ENCODE results near the gene TRAF3IP1. TPM values are rescaled to one million over a fixed set of nuclear protein-coding genes. Genes with fewer than 3 reads are reported as not detected.
A peak's percentile ranks its signal among the peaks of the same experiment; 100 is the strongest.
"Not testable (repeated sequence)": the region's sequence is repeated elsewhere in the genome, so short reads cannot be mapped to it uniquely, and the experiment has no call there.

The TRAF3IP1 gene
- polyA plus RNA-seq, 10 donors: 5.5 to 11.7 (median 8.3) TPM

DNA sequence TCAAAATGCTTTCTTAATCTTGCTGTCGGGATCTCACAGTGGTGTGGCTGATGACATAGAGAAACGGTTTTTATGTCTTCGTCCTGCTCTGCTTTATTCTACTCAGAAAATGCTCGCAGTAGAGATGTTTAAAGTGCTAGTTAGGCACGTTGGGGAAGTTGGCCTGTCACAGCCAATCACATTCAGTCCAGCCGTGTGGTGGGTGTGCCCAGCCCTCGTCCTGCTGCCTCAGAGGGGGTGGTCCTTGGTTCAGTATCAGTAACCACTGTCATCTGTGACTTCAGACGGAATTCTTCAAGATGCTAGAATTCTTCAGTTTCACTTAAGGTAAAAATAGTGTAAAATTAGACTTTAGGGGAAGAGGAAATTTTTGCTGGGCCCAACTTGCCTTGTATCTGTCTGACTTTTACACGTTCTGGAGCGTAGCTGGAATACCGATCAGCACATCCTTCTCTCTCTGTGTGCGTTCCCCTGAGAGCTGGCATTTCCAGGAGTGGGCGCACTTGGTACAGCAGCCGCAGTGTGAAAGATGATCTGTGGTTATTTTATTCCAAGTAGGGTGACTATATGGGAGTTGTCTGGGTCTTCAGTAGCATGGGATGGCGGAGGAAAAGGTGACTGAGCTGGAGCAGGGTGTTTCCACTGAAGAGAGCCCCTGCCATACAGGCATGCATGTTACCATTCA, 18.5 kb downstream of the TRAF3IP1 start:
- no peak for DNase-seq

DNA sequence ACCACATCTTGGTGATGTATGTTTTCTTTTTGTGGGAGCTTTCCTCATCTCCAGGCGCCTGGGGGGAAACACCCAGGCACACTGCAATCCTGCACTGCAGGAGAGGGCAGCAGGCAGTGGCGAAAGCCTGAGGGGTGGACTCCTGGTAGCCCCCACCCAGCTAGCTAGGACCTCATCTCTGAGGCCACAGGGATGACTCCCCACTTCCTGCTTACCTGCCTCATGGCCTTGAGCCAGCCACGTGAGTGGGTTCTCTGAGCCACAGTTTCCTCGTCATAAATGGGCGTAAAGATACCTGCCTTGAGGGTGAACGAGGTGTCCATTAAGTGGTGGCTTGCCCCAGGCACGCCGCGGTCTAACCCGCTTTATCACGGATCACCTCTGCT, 19.1 kb downstream of the TRAF3IP1 start:
- DNase-seq: no peak

DNA sequence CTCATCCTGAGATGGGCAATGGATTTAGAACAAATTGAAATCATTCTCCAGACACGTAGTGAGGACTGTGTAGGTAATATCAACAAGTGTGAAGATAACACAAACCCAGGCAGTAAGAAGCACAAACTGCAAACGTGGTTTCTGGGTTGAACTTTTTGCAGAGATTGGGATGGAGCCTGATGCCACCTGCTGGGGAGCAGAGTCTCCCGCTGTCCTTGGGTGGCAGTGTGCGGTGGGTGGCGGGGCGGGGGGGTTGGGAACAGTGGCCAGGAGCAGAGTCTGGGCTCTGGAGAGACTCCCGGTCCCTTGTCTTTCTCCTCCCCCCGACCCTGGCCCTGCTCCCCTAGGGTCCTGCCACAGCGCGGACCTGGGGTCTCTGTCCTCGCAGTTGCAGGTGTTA, 19.5 kb downstream of the TRAF3IP1 start:
- no peak for DNase-seq

DNA sequence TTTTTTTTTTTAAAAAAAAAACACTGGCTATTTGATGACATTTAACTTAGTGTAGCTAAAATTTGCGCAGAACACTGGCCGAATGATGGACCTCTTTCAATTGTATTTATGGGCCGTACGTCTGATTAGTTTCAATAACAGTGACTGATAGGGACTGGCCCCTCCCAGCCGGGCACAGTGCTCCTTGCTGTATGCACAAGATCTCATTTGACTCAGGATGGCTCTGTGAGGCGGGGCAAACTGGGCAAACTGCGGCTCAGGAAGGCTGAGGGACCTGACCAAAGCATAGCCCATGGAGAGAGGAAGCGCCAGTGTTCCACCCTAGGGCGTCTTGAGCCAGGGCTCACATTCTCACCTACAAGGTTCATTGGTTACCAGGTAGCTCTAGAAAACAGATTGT, 21.2 kb downstream of the TRAF3IP1 start:
- DNase-seq: no peak

DNA sequence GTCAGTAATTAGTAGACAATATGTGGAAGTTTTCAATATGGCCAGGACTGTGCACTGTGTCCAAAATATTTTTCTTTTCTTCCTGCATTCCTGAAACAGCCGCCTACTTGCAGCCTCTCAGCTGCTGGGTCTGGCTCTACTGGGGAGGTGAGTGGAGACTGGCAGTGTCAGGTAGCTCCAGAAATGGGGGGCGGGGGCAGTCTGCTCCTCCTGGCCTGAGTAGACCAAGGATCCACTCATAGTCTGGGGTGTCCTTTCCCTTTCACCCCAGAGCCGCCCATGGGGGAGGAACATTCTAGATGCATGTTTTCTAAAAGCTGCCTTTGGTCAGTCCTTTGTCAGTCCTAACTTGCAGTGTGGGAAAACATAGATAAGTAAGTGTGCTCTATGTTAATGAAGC, 23.7 kb downstream of the TRAF3IP1 start:
- no peak for DNase-seq

DNA sequence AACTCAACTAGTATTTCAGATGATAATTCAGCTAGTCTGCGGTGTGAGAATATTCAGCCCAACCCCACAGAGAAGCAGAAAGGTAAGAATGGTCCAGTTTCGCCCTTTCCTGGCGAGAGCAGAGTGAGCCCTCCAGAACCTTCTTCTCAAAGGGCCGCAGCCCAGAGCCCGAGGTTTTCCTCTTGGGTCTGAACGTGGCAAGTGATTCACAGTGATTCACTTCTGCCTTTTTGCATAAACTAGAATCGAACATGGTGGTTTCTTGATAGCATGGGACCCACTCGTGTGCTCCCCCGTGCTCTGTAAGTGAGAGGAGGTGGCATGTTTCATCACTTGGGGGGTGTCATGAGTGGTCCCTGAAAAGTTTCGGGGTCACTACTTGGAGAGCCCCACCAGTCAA, 24.2 kb downstream of the TRAF3IP1 start:
- no peak for DNase-seq

DNA sequence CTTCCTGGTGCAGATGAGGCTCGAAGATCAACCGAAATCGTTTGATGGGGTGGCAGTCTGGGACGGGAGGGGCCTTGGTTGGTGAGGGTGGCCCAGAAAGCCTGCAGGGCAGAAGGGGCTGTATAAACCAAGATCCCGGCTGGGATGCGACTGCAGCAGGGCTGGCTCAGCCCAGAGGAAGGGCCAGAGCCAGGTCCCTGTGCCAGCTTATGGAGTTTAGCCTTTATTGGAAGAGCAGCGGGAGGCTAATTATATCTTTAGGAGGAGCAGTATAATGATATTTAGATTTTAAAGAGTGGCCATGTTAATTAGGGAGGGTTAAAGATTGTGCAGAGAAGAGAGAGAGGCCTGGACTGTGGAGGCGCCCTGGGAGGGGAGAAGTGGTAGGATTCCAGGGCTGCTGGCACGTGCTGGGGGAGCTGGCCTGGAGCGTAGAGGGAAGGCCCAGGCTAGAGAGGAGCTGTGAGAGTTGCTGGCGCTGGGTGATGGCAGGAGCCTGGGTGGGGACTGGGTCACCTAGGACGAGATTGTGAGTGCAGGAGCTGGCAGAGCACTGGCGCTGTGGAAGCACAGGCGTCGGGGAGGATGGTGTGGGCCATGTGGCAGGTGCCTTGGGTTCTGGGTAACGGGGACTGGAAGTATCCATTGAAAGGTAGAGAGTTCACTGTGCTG, 25.1 kb downstream of the TRAF3IP1 start:
- DNase-seq: no peak

DNA sequence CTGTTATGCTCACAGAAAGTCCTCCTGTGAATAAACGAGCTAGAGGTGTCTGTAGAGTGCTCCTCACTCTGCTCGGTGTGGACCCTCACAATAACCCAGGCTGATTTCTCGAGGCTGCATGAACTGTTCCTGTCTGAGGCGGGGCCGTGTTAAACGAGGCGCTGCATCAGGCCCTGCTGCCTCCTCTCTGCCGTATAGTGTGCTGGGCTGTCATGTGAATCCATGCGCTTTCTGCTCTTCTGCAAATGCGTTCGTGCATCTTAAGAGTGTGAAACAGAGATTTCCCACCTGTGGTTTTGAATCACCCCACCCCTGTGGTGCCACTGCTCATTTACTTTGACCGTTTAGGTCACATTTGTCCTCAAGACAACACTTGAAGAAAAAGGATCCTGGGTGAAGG, 26.2 kb downstream of the TRAF3IP1 start:
- no peak for DNase-seq

DNA sequence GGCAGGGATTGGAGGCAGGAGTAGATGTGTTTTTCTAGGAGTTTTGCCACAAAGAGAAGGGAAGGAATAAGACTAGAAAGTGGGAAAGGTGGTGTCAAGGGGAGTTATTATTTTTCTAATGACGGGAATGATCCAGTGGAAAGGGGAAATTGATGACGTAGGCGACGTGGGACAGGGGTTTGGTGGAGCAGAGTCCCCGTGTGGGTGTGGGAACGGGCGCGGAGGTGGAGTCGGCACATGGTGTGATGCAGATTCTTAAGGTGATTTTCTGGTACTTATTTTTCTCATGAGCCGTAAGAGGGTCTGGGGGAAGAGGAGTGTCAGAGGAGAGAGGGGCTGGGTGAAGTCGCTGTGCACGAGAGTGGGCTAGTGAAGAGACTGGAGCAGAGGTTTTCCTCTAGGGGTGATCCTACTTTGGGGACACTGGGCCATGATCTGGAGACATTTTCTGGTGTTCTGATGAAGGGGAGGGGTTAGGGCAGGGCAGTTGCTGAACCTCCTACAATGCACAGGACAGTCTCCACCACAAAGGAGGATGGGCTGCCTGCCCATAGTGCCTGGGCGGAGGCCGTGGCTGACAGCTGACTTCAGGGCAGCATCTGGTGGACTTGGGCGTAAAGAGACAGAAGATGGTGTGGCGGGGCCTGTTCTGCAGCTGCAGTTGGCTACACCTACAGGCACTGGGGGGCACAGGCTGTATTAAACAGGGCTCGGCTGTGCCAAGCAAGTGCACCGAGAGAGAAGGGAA, 30.0 kb downstream of the TRAF3IP1 start:
- DNase-seq: no peak

DNA sequence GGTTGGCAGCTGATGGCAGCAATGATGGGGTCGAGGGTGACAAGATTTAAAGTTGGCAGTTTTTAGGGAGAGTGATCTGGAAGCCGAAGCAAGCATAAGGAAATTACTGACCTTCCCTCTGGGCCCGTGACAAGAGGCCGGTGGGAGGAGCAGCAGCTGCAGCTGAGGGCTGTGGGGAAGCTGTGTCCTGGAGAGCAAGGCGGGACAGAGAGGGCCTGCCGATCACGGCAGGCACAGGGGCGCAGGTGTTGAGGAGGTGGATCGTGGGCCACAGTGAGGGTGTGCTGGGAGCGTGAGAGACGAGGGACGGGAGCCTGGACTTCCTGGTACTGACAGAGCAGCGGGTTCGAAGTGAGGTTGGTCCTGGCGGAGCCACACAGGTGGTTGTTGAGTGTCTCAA, 31.0 kb downstream of the TRAF3IP1 start:
- DNase-seq: peak in 1 of 3 donors; percentile 22

DNA sequence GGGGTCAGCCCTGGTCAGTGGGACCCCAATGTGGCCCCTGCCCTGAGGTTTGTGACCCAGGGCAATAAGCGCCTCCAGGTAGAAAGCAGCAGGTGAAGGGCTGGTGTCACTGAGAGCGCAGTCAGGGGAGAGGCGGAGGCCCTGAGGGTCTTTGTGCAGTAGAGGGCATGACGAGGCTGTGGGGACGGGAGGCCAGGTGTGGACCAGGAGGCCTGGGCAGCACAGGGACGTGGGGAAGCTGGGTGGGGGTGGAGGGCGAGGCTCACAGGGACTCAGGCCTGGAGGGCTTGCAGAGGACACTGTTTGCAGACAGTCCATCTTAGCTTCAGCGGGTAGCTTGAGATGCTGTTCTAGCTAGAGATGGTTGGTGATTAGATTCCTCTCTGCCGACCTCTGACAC, 32.0 kb downstream of the TRAF3IP1 start:
- no peak for DNase-seq

DNA sequence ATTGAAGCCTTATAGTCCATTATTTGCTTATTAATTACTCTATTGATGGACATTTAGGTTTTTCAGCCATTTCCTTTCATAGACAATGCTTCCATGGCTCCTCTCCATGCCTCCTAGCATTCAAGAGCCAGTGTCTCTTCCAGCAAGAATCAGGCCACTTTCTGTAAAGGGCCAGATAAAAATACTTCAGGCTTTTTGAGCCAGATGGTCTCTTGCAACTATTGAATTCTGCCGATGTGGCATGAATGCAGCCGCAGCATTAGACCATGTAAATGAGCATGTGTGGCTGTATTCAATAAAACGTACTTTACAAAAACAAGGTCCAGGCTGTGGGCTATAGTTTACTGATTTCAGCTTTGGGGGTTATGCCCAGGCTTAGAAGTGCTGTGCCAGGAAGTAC, 38.5 kb downstream of the TRAF3IP1 start:
- no peak for DNase-seq

DNA sequence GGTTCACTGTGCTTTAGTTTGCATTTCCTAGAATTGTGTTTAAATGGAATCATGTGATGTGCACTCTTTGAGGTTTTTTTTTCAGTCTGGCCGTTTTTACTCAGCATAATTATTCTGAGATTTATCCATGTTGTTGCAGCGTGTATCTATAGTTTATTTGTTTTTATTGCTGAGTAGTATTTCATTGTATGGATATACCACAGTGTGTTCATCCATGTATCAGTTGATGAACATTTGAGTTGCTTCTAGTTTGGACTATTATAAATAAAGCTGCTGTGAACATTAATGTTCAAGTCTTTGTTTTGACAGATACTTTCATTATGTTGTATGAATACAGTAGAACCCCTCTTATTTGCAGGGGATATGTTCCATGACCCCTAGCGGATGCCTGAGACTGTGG, 39.1 kb downstream of the TRAF3IP1 start:
- no peak for DNase-seq

DNA sequence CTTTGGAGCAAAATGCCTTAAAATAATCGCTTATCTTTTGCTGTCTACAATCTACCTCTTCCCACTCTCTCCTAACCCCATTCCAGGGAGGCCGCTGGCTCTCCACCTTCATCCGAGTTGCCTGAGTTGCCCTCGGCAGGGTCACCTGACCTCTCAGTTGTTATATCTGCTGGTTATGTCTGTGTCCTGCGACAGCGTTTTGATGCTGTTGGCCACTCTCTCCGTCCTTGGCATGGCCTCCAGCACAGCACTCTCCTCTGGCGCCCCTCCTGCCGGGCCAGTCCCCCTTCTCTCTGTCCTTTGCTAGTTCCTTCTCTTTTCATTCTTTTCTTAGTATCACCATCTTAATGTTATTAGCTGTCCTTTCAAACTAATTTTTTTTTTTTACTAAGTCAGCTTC, 41.6 kb downstream of the TRAF3IP1 start:
- DNase-seq: no peak

DNA sequence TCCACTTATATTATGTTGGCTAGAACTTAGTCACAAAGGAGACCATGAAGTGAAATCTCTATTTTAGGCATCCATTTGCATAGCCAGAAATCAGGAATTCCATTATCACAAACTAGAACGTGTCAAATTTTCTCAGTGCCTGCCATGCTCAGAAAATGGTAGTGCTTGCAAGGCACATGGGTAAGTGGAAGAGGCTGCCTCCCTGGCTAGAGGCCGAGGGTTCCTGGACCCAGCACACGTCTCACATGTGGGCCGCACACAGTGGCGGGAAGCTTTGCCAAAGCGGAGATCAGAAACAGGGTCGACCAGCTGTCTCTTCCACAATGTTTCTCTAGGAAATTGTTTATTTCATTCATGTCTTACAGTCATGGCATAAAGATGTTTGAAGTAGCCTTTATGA, 42.3 kb downstream of the TRAF3IP1 start:
- DNase-seq: peak in 1 of 3 donors; percentile 65

DNA sequence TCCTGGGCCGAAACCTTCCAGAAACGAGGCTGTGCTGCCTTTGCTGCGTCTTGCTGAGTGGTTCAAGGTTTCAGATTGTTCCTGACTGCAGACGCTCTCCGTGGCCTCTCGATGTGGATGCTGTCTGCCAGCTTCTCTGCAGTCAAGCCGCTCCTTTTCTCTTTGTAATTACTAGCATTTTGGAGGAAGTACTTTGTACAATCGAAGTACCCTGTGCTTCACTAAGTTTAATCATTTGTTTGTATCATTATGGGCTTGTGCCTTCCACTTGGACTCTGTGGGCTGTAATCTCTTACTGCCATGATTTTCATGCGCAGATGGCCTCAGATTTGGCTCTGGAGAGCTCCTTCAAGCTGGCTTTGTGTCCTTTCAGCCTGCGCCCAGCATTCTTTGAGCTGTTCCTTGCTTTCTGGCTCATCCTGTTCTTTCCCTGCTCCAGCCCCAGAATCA, 49.3 kb downstream of the TRAF3IP1 start:
- peak in 1 of 3 donors; percentile 62 for DNase-seq

DNA sequence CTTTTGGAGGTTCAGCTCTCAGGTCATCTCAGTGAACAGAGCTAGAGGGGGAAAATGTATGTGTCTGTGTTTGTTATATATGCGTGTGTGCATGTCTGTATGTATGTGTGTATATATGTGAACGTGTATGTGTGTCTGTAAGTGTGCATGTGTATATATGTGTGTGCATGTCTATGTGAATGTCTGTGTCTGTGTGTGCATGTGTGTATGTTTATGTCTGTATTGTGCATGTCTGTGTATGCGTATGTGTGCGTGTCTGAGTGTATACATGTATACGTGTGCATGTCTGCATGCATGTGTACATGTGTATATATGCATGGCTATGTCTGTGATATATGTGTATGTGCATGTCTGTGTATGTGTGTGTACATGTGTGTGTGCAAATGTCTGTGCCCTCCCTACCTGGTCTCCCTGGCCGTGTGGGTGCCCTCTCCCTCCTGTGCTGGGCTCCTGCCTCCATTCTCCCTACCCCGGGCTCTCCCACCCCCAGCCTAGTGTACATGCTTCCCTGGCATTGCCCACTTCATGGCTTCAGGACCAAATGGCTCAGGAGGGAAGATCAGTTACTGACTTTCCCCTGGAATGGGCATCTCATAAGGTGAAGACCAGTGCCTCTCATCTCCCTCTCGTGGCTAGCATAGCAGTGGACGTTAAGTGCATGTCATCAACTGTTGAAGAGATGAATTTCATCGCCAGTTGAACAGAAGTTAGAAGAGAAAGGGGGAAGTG, 49.9 kb downstream of the TRAF3IP1 start:
- no peak for DNase-seq

DNA sequence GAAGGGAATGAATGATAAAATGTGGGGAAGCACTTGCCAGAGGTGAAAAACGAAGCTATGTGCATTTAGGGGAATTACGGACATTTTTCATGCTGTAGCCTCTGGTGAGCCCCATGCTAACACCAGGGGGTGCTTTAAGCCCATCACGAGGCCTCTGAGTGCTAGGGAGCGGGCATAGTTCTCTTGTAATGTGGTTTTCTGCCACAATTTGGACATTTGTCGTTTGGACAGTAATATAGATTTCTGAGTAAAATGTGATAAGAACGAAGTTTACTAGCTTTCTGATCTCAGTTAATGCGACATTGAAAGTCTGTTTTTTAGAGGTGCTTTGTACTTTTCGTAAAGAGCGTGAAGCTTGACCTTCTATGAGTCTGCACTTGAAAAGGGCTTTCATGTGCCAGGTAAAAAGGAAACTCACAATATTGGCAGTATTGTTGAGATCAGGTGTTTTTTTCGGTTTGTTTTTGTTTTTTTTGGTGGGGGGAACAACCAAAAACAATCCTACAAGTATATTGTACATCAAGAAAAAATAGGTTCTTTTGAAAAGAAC, 50.6 kb downstream of the TRAF3IP1 start:
- DNase-seq: peak; percentile 63 to 85 (median 69)

DNA sequence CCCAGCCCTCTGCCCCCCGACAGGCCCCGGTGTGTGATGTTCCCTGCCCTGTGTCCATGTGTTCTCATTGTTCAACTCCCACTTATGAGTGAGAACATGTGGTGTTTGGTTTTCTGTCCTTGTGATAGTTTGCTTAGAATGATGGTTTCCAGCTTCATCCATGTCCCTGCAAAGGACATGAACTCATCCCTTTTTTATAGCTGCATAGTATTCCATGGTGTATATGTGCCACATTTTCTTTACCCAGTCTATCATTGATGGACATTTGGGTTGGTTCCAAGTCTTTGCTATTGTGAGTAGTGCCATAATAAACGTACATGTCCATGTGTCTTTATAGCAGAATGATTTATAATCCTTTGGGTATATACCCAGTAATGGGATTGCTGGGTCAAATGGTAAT, 52.0 kb downstream of the TRAF3IP1 start:
- DNase-seq: not testable (repeated sequence)

DNA sequence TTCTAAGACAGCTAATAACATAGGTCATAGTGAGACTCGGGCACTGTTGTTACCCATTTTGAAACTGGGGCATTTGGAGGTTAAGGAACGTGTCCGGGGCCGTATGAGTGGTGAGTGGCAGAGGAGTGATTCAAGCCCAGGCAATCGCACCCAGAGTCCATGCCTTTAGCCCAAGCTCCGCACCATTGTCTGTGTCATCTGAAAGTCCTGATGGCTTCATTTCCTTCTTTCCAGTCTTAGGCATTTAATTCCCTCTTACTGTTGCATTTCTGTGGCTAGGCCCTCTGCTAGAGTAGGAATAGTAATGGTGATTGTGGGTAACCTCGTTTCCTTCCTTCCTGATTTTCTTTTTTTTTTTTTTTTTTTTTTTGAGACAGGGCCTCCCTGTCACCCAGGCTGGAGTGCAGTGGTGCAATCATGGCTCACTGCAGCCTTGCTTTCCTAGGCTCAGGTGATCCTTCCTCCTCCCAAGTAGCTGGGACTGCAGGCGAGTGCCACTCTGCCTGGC, 56.6 kb downstream of the TRAF3IP1 start:
- no peak for DNase-seq

DNA sequence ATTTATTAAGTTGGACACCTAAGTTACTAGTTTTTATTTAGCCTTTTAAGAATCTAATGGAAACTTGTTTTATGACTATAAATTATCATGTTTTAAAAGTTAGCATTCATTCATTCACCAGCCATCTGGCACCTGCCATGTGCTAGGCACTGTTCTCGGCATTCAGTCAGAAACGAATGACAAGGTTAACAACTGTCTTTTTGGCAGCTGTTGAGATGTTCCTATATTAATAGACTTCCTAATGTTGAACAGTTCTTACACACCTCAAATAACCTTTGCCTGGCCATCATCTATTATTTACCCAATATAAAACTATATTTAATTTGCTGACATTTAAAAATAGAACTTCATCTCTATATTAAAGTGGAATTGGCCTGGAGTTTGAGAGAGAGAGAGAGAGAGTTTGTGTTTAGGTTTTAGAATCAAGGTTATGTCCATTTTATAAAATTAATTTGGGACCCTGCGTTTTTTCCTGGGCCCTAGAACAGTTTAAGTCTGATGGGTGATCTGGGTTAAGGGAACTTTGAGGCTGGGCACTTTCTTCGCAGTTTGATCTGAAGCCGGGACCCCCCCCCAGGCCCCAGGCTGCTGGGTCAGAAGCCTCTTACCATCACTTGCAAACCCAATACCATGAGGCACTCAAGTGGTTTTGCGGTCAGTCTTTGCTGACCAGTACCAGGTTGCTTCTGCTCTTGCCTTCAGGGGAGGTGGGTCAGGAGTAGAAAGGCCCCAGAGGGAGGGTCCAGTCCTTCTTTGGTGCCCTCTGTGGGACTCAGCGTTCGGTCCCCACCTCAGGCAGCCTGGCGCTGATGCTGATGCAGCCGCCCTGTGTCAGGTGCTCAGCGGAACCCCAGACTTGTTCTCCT, 58.1 kb downstream of the TRAF3IP1 start:
- DNase-seq: no peak

All from muscle of back (tissue), 11 donors.